Inflammatory macrophage (primary cell): Measurements from ENCODE around the gene DYNLRB2.

ENCODE experiments used
- DNase-seq, 2 donors: peaks; one replicate each; pipeline ENCODE4 v3.0.0-alpha.2; 2020 to 2022

DYNLRB2 gene

DNA sequence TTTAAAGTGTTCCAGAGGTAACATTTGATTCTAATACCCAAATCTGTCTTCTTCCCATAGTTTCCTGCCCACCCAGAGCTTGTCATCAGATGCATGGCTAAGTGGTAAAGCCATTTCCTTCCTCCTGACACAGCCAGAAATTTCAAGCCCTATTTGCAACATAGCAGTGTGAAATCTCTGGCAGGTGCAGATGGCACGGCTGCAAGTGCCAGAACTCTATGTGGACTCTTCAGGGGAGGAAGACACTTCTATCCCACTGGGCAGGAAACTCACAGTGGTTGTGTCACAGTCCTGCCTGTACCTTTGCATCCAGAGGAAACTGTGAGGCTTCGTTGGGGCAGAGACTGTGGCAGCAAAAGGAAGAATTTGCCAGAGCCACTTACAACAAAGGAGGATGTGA is 13.2 kb downstream of the DYNLRB2 start:
- no peak for DNase-seq

DNA sequence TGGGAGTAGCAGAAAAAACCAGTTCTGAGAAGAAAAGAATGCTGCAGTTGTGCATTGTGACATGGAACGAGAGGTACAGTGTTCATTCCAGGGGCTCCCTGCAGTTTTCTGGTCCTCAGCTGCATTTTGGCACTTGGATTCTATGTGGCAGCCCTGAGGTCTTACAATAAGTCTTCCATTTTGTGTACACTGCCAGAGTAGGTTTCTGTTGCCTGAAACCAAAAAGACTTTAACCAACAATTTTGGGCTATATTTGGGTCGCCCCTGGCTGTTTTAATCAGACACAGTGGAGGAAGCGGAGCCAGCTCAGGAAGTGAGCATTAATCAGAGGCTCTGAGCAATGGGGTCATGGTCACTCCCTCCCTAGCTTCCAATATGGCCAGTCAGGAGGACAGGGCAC is 15.7 kb downstream of the DYNLRB2 start:
- DNase-seq, result no peak

GRCh38 chr16:80557037-80557436 is 16.2 kb downstream of the DYNLRB2 start:
- no peak for DNase-seq

DNA sequence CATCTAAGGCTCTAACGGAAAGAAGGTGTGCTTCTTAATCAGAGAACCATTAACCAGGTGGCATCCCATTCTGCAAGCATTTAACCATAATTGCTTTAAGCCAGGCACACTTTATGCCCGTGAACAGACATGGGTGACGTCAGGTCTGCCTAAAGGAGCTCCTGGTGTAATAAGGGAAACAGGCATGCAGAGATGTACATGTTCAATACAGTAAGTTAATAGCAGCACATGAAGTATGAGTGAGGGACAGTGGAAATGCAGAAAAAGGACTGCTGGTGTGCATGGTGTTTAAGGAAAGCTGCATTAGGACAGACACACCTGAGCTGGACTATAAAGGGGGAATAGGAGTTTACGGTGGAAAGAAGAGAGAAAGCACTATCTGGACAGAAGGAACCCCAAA is 18.6 kb downstream of the DYNLRB2 start:
- no peak for DNase-seq

- no peak for DNase-seq
Observed at GRCh38 chr16:80563066-80563465, 22.3 kb downstream of the DYNLRB2 start.

DNA sequence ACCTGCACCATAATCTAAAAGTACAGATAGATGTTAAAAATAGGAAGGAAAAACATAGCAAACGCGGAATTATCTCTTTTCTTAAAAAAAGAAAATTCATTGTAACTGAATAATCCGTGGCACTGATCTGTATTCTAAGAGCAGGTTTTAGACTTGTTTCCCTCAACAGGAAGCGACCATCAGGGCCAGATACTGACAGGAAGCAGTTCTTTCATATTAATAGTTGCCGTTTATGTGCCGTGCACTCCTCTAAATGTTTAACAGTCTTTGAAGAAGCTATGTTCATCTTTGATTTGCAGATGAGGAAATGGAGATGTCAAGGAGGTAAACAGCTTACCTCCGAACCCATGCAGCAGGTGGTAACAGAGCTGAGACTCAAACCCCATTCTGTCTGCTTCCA is 23.6 kb downstream of the DYNLRB2 start:
- no peak for DNase-seq

GRCh38 chr16:80569440-80570105 is 28.8 kb downstream of the DYNLRB2 start:
- no peak for DNase-seq

GRCh38 chr16:80570106-80570478 is 29.3 kb downstream of the DYNLRB2 start:
- DNase-seq, result no peak

GRCh38 chr16:80573700-80574120 is 32.9 kb downstream of the DYNLRB2 start:
- DNase-seq, result no peak

GRCh38 chr16:80576343-80576912 is 35.6 kb downstream of the DYNLRB2 start:
- no peak for DNase-seq

- no peak for DNase-seq
Observed at GRCh38 chr16:80577485-80578280, 36.9 kb downstream of the DYNLRB2 start.

GRCh38 chr16:80580109-80580832 is 39.5 kb downstream of the DYNLRB2 start:
- DNase-seq, result no peak

GRCh38 chr16:80583466-80583865 is 42.7 kb downstream of the DYNLRB2 start:
- peak; percentile 51 to 76 for DNase-seq

GRCh38 chr16:80585764-80586163 is 45.0 kb downstream of the DYNLRB2 start:
- DNase-seq, result no peak

DNA sequence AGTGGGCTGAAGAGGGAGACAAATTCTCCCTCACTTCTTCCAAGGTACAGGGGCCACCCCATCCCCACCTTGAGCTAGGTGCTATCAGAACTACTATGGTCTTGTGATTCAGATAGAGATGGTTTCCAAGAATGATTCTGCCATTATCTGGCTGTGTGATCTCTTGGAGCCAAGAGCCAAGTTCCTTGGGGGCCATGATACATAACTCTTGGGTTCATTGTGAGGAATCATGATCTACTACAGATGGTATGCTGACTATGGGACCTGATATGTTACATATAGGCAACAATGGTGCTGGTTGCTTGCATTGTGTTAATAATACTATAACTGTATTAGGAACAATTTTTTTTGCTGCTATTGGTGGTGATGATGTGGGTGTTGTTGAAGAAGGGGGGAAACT is 45.7 kb downstream of the DYNLRB2 start:
- DNase-seq, result no peak

GRCh38 chr16:80587071-80587470 is 46.3 kb downstream of the DYNLRB2 start:
- peak; percentile 58 to 73 for DNase-seq

- no peak for DNase-seq
Observed at GRCh38 chr16:80591071-80591915, 50.5 kb downstream of the DYNLRB2 start.

DNA sequence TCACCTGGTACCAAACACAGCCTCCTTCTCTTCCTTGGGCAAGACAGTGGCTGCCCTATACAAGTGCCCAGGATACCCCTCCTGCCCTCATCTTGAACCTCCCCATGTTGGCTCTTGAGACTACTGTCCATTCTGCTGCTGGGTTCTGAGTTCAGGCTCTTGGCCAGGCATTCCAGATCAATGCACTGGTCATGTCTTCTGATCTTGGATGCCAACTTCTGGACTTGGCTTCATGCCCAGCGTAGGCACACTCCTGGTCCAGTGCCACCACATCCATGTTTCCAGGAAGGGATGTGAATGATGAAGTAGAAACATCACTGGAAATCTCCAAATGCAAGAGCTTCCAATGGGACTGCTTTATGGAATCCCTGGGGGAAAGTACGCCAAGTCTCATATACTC is 51.5 kb downstream of the DYNLRB2 start:
- DNase-seq, result no peak

GRCh38 chr16:80594756-80595155 is 54.0 kb downstream of the DYNLRB2 start:
- no peak for DNase-seq

GRCh38 chr16:80596507-80597207 is 55.9 kb downstream of the DYNLRB2 start:
- DNase-seq, result no peak

DNA sequence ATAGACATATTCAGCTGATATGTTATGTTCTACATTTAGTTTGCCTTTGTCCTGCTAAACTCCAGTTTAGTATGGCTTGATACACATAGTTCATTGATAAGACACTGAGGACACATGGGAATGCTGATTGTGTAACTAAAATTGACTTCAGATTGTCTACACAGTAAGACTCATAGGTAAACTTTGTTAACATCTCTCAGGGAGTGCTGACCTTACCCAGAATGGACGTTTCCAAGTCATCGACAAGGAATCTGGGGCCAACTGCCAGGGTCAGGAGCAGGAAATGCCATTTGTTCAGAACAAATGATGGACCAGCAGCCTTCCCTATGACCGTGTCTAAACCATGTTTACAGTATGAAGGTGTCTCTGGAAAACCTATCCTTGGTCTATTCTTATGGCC is 58.7 kb downstream of the DYNLRB2 start:
- no peak for DNase-seq
